Epithelial cell of proximal tubule (primary cell): Measurements from ENCODE around the gene NABP1. TPM values are rescaled to one million over a fixed set of nuclear protein-coding genes. Genes with fewer than 3 reads are reported as not detected.

Source experiments
- DNase-seq: peaks from one replicate; pipeline ENCODE4 v3.0.0-alpha.2; 2011; ENCODE audit warnings: low read depth
- H3K4me3 ChIP-seq: 2 replicates; pipeline ENCODE4 v1.5.1; 2011; ENCODE audit warnings: low read depth, mild to moderate bottlenecking, low read length
- total RNA-seq: library from RNA; depleted of rRNA; stranded (reverse); fragments of >200 nt; gene quantifications from 2 replicates; pipeline ENCODE4 v1.2.3, GENCODE V29; 2015
- TF ChIP-seq, protein P1 (sequence below): conservative IDR thresholded peaks from 2 replicates; pipeline ENCODE4 v1.5.1; 2012; ENCODE audit warnings: low read depth, mild to moderate bottlenecking, low read length

NABP1 gene
- total RNA-seq, 1 donor from 2014 or later = 32.1 TPM

DNA sequence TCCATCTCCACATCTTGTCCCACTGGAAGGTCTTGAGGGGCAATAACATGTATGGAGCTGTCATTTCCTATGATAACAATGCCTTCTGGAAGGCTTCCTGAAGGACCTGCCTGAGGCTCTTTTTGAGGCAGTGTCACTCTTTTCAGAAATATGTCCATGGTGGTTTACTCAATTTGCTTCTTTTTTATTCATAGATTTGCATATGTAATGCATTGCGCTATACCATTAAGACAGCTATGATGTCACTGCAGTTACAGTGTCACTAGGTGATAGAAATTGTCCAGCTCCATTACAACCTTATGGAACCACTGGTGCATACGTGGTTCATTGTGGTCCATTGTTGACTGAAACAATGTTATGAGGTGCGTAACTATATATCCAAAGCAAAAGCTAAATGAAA lies 19.9 kb downstream of the NABP1 start:
- H3K4me3 ChIP-seq = no peak overlapping the region
- TF ChIP-seq, protein P1, sequence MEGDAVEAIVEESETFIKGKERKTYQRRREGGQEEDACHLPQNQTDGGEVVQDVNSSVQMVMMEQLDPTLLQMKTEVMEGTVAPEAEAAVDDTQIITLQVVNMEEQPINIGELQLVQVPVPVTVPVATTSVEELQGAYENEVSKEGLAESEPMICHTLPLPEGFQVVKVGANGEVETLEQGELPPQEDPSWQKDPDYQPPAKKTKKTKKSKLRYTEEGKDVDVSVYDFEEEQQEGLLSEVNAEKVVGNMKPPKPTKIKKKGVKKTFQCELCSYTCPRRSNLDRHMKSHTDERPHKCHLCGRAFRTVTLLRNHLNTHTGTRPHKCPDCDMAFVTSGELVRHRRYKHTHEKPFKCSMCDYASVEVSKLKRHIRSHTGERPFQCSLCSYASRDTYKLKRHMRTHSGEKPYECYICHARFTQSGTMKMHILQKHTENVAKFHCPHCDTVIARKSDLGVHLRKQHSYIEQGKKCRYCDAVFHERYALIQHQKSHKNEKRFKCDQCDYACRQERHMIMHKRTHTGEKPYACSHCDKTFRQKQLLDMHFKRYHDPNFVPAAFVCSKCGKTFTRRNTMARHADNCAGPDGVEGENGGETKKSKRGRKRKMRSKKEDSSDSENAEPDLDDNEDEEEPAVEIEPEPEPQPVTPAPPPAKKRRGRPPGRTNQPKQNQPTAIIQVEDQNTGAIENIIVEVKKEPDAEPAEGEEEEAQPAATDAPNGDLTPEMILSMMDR = no peak
- DNase-seq = no peak

DNA sequence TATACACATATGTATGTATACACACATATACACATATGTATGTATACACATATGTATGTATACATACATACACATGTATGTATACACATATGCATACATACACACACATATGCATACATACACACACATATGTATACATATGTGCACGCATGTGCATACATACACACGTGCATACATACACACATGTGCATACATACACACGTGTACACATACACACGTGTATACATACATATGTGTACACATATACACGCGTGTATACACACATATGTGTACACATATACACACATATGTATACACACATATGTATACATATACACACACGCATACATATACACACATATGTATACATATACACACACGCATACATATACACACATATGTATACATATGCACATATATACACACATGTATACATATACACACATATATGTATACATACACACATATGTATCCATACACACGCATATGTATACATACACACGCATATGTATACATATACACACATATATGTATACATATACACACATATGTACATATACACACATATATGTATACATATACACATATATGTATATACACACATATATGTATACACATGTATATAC lies 21.5 kb downstream of the NABP1 start:
- no peak for DNase-seq
- H3K4me3 ChIP-seq = no peak overlapping the region
- TF ChIP-seq, protein P1 = no peak

DNA sequence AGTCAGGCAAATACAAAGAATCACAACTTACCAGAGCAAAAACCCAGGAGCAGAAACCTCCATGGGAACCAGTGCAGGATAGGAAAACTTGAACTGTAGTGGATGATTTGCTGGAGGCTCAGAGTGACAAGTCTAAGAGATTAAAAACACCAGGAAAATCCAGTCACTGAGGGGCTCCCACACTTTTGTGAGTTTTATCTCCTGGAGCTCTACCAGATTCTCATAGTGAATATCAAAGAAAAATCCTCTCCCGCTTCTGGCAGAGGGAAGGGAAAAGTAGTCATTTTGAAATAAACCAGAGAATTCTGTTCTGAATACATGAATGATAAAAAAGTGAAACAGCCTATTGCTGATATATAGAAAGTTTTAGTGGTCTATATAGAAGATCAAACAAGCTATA lies 23.1 kb downstream of the NABP1 start:
- no peak overlapping the region for H3K4me3 ChIP-seq
- TF ChIP-seq, protein P1 = no peak
- no peak for DNase-seq

DNA sequence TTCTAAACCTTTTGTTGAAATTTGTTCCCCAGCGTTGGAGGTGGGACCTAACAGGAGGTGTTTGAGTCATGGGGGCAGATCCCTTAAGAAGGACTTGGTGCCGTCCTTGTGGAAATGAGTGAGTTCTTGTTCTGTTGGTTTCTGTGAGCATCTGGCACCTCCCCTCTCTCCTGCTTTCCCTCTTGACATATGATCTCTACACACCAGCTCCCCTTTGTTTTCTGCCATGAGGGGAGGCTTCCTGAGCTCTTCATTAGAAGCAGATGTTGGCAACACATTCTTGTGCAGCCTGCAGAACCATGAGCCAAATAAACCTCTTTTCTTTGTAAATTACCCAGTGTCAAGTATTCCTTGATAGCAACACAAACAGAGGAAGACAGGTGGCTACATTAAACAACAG lies 23.8 kb downstream of the NABP1 start:
- no peak for DNase-seq
- no peak overlapping the region for H3K4me3 ChIP-seq
- TF ChIP-seq, protein P1 = no peak

DNA sequence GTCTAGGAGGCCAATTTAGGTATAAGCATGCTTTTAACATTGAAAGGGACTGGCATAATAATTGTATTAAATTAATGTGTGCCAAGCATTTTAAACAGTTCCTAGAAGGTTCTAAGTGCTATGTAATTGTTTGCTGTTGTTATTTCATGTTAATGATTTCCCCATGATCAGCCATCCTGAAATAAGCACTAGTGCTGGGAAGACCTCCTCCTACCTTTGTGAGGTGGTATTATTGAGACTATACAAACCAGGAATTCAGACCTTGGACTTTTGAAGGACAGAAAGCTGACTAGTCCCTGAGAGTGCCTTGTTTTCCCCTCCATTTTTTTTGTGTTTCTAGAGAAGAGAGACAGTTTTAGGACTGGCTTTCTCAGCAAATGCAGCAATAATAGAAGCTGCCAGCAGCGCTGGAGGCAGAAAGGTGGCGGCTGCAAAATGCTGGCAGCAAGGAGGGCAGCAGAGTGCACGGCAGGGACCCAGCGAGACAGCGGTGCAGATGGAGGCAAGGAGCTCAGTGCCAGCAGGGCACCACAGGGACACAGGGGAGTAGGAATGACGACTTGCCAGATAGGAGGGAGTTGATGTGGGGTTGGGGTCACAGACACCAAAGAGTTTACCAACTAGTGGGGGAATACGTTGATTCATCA lies 25.3 kb downstream of the NABP1 start:
- peak overlapping the region; percentile 32 for H3K4me3 ChIP-seq
- peak; percentile 52 for DNase-seq
- TF ChIP-seq, protein P1 = no peak

DNA sequence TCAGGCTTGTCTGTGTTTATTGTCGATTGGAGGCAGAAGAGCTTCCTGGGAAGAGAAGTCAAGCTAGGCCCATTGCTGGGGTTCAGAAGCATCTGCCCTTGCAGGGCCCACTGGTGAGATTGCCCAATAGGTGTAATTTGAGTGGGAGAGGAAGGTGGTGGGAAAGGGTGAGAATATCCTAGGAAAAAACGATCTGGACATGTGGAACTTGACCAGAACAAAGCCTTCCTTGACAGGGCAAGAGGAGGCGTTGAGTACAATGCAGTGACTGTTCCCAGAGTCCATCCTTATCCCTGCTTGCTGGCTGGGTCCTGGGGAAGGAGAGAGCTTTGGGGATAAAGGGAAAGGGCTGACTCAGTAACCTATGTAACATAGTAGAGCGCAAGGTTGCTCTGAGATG lies 27.1 kb downstream of the NABP1 start:
- no peak overlapping the region for H3K4me3 ChIP-seq
- TF ChIP-seq, protein P1 = no peak
- DNase-seq = no peak

DNA sequence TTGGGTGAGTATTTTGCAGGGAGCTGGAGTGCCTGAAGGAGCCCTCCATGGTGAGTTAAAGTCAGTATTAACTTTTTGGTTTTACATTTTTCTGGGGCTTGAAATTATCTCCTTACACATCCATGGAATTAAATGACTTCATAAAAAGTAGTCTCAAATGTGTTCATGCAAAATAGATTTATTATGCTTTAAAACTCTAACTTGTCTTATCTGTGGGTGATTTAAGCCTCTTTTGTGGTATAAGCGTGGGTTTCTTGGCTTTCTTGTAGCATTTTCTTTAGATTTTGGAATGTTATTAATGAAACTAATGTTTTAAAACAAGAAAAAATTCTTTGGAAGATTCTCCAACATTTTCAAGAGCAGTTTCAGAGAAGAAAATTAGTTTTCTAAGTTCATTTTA lies 27.8 kb downstream of the NABP1 start:
- TF ChIP-seq, protein P1 = no peak
- H3K4me3 ChIP-seq = no peak overlapping the region
- no peak for DNase-seq
